Parathyroid adenoma (tissue), 2 donors: ENCODE results near the gene KAT8.

Experiments used
- H2AFZ ChIP-seq: fragments of 300-600 bp; sonication (generic); one replicate; pipeline ENCODE4 v1.7.0; 2017; ENCODE audit warnings: antibody characterized with exemption, mild to moderate bottlenecking
- H3K27ac ChIP-seq: fragments of 300-600 bp; sonication (generic); one replicate; pipeline ENCODE4 v1.7.0; 2017
- H3K27me3 ChIP-seq: fragments of 300-600 bp; sonication (generic); one replicate; pipeline ENCODE4 v1.7.0; 2017; ENCODE audit warnings: low read length; ENCODE audit not compliant: control insufficient read depth, insufficient read depth
- H3K36me3 ChIP-seq: fragments of 300-600 bp; sonication (generic); one replicate; pipeline ENCODE4 v1.7.0; 2017; ENCODE audit warnings: low read length; ENCODE audit not compliant: control insufficient read depth, insufficient read depth
- H3K4me1 ChIP-seq: fragments of 300-600 bp; sonication (generic); one replicate; pipeline ENCODE4 v1.7.0; 2017; ENCODE audit warnings: control low read depth
- H3K4me2 ChIP-seq: fragments of 300-600 bp; sonication (generic); one replicate; pipeline ENCODE4 v1.7.0; 2017; ENCODE audit warnings: low read length
- H3K4me3 ChIP-seq: fragments of 300-600 bp; sonication (generic); one replicate; pipeline ENCODE4 v1.7.0; 2017; ENCODE audit warnings: low read depth, low read length
- H3K79me2 ChIP-seq: fragments of 300-600 bp; sonication (generic); one replicate; pipeline ENCODE4 v1.7.0; 2017; ENCODE audit warnings: control low read depth
- H3K9ac ChIP-seq: fragments of 300-600 bp; sonication (generic); one replicate; pipeline ENCODE4 v1.7.0; 2017; ENCODE audit warnings: mild to moderate bottlenecking
- H3K9me3 ChIP-seq: fragments of 300-600 bp; sonication (generic); one replicate; pipeline ENCODE4 v1.7.0; 2017; ENCODE audit warnings: low read length; ENCODE audit not compliant: control insufficient read depth
- TF ChIP-seq, protein P1 (sequence below): fragments of 300-600 bp; sonication (generic); IDR thresholded peaks from one replicate; pipeline ENCODE4 v1.7.0; 2017; ENCODE audit warnings: antibody characterized with exemption, mild to moderate bottlenecking
- donor health status: primary hyperparathyroidism.

Gene KAT8

DNA sequence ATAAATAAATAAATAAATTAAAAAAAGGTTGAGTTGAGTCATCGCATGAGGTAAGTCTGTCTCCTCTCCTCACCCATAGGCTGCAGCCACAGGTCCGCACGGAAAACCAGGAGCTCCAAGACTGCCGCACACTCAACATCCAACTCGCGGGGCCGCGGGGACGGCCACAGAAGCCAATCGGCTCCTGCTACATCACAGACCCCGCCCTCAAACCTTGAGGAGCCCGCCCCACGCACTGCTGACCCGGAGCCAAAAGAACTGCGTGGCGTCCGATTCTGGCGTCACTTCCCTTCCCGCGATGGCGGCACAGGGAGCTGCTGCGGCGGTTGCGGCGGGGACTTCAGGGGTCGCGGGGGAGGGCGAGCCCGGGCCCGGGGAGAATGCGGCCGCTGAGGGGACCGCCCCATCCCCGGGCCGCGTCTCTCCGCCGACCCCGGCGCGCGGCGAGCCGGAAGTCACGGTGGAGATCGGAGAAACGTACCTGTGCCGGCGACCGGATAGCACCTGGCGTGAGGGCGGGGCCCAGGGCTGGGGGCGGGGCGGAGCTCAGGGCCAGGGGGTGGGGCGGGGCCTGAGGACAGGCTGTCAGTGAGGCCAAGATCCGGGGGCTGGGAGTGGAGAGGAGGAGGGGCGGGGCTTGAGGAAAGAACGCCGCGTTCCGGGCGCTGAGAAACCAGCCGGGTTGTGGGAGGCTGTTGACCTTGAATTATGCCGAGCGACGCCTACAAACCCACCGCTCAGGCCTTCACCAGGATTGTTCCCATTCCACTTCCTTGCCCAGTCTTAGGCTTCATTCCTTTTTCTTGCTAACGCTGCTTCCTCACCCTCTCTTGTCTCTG is at the start of gene KAT8:
TSS of gene KAT8 (plus strand) at position 281 of the 839 bp plus-strand sequence. CDS start at position 299, 18 bp downstream.
- Histone ChIP-seq H2AFZ (peak within 1 kb of the TSS; percentile 73), H3K4me3 (peak within 1 kb of the TSS; percentile 82), H3K27me3 (no peaks in the 10 kb centered on the region), H3K4me2 (peak within 1 kb of the TSS; percentile 80), H3K79me2 (peaks cover 27% of the 10 kb centered on the region), H3K36me3 (no peaks in the 10 kb centered on the region), H3K9ac (peak within 1 kb of the TSS; percentile 83), H3K9me3 (no peaks in the 10 kb centered on the region), H3K4me1 (no peaks in the 10 kb centered on the region), H3K27ac (peak within 1 kb of the TSS; percentile 99)
- TF ChIP-seq, protein P1, sequence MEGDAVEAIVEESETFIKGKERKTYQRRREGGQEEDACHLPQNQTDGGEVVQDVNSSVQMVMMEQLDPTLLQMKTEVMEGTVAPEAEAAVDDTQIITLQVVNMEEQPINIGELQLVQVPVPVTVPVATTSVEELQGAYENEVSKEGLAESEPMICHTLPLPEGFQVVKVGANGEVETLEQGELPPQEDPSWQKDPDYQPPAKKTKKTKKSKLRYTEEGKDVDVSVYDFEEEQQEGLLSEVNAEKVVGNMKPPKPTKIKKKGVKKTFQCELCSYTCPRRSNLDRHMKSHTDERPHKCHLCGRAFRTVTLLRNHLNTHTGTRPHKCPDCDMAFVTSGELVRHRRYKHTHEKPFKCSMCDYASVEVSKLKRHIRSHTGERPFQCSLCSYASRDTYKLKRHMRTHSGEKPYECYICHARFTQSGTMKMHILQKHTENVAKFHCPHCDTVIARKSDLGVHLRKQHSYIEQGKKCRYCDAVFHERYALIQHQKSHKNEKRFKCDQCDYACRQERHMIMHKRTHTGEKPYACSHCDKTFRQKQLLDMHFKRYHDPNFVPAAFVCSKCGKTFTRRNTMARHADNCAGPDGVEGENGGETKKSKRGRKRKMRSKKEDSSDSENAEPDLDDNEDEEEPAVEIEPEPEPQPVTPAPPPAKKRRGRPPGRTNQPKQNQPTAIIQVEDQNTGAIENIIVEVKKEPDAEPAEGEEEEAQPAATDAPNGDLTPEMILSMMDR: no peak

DNA sequence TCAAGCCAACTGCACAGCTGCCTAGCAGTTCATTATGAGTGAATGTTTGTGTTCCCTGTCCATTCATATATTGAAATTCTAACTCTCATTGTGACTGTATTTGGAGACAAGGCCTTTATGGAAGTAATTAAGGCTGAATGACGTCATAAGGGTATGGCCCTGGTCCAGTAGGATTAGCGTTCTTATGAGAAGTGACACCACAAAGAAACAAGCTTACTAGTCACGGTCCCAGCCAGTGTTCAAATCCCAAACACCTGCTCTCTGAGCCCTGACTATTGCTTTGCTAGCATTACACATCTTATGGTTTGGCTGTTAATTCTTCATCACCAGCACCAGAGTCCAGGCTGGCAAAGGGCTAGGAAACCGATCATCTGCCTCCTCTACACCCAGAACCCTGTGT is 45.6 kb upstream of the KAT8 start:
- Histone ChIP-seq H2AFZ (peak overlapping the region; percentile 97), H3K9ac (no peak overlapping the region), H3K79me2 (peaks cover 2% of the 10 kb centered on the region), H3K27me3 (no peaks in the 10 kb centered on the region), H3K4me1 (peaks cover 2% of the 10 kb centered on the region), H3K36me3 (no peaks in the 10 kb centered on the region), H3K9me3 (no peaks in the 10 kb centered on the region), H3K4me2 (no peak overlapping the region), H3K27ac (no peak overlapping the region), H3K4me3 (no peak overlapping the region)
- TF ChIP-seq, protein P1: no peak

DNA sequence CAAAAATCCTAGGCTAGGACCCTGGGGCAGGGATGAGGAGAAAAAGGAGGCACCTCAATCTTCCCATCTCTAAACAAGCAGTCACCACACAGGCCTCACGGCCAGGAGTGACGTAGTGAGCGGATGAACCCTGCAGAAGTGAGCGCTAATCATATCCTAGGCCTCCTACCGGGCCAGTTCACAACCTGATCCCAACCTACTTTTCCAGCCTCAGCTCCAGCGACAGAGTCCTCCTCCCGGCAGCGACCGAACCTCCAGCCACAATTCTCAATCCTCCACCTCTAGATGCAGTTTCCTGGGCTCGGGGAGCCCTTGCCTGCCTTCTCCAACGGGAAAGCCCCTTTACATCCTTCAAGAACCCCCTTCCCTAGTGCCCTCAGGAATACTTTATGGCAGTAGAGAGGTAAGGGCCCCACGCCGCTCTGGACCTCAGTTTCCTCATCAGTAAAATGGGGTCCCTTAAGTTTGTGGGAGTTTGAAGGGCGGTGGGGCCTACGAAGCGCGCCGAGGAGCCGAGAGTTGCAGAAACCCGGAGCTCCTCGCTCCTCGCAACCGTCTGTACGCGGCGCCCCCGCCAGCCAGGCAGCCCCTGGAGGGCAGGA is 44.8 kb upstream of the KAT8 start:
- H3K79me2 ChIP-seq: peaks cover 2% of the 10 kb centered on the region
- H3K4me3 ChIP-seq: peak overlapping the region; percentile 90
- H3K4me2 ChIP-seq: peak overlapping the region; percentile 90
- peak overlapping the region; percentile 86 for H3K27ac ChIP-seq
- H3K9ac ChIP-seq: peak overlapping the region; percentile 41
- TF ChIP-seq, protein P1: no peak
- H3K4me1 ChIP-seq: peaks cover 2% of the 10 kb centered on the region
- no peaks in the 10 kb centered on the region for H3K36me3 ChIP-seq
- H3K9me3 ChIP-seq: no peaks in the 10 kb centered on the region
- no peaks in the 10 kb centered on the region for H3K27me3 ChIP-seq
- H2AFZ ChIP-seq: peak overlapping the region; percentile 97

DNA sequence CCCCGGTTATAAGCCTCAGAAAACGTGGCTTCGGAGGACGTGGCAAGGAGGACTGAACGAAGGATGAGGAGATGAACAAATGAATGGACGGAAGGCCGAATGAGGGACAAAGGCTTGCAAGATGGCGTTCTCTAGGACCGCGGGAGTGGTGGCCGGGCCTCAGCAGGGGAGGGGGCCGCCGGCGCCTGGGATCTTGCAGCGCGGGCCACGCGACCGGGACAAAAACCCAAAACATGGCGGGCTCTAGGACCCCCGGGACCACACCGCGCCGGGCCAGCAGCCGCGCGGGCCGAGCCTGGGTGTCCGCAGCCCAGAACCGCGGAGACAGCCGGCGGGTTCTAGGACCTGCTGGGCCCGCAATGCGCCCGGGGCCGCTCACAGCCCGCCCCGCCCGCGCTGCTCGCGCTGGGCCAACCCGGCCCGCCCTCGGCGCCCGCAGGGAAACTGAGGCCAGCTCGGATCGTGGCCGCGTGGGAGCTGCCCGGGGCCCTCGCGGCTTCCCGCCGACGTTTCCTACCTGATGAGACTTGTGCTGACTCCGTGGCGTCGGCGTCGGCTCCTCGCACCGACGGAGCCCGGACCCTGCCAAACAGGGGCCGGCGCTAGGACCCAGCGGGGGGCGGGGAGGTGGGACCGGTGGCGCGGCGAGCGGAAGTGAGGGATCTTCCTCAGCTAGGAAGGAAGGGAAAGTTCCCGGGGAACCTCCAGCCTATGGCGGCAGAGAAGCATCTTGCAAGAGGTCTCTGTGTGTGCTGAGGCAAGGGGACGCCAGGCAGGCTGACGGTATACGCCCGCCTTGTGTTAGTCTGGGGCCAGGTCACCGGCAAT is 44.1 kb upstream of the KAT8 start:
- Histone ChIP-seq H3K4me3 (peak overlapping the region; percentile 90), H2AFZ (peak overlapping the region; percentile 97), H3K9ac (peak overlapping the region; percentile 41), H3K4me2 (peak overlapping the region; percentile 90), H3K4me1 (peaks cover 2% of the 10 kb centered on the region), H3K27me3 (no peaks in the 10 kb centered on the region), H3K79me2 (peaks cover 4% of the 10 kb centered on the region), H3K27ac (peak overlapping the region; percentile 86), H3K9me3 (no peaks in the 10 kb centered on the region), H3K36me3 (no peaks in the 10 kb centered on the region)
- TF ChIP-seq, protein P1: no peak
